ENCODE measurements around the gene PTPRF.

GRCh38 chr1:43669878-43670277 lies 139.2 kb downstream of the PTPRF start:
- TF ChIP-seq CTCF (IDR thresholded peaks at IDR 0.05 in 8 of 11, conservative IDR thresholded peaks at IDR 0.05 in 3 of 11) (no peak), POLR2A (IDR thresholded peaks at IDR 0.05) (no peak), POLR2AphosphoS5 (IDR thresholded peaks at IDR 0.05) (no peak)

All from spleen (tissue), 7 donors.